ENCODE results near the gene VPS13A.

The VPS13A gene

DNA sequence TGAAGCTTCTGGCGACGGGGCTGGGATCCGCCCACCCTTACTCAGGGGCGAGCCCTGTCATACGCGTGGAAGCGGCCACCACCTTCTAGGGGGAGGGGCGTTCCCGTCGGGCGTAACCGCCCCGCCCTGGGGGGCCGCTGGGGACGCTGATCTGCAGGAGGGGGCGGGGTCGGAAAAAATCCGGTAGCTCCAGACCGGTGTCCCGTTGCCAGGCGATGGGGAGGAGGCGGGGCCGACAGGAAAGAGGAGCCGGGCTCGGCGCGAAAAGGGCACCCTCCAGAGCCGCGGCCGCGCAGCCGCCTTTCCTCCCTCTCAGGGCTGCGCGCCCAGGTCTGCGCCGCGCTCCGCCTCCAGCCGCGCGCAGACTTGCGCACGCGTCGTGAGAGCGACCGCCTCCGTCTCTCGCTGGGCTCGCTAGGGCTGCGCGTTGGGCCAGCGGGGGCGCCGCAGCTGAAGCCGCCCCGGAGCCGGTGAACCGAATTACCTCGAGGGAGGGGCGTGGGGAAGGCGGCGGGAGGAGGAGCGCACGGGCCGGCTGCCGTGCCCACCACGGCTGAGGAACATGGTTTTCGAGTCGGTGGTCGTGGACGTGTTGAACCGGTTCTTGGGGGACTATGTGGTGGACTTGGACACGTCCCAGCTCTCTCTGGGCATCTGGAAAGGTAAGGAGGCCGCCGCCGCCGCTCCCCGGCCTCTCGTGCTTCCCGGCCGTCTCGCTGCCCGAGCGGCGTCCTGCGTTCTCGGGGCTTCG, at the start of gene VPS13A:
Gene VPS13A (plus strand): TSS at position 392 of the 751 bp plus-strand sequence. CDS start 171 bp downstream, at position 563.
- no peak; the same call in 1 of the 2 replicates for TF ChIP-seq GATA2 (IDR thresholded peaks at IDR 0.05; ENCODE audit: low read depth, low read length)
- no peak for TF ChIP-seq GATA3 (IDR thresholded peaks at IDR 0.05; ENCODE audit: low read depth, low read length)

DNA sequence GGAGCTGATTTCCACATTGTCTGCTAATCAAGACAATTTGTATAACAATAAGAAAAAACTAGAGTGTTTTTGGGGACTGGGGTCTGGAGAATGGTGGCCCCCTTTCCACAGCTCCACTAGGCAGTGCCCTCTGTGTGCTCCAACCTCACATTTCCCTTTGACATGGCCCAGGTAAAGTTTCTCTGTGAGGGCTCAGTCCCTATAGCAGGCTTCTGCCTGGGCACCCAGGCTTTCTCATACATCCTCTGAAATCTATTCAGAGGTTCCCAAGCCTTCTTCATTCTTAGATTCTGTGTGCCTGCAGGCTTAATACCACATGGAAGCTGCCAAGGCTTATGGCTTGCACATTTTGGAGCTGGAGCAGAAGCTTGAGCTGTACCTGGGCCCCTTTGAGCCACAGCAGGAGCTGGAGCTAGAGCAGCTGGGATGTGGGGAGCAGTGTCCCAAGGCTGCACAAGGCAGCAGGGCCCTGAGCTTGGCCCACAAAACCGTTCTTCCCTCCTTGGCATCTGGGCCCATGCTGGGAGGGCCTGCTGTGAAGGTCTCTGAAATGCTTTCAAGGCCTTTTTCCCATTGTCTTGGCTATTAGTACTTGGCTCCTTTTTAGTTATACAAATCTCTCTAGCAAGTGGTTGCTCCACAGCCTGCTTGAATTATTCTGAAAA, 49.1 kb upstream of the VPS13A start:
- TF ChIP-seq GATA2 (IDR thresholded peaks at IDR 0.05; ENCODE audit: low read depth, low read length), result no peak
- no peak for TF ChIP-seq GATA3 (IDR thresholded peaks at IDR 0.05; ENCODE audit: low read depth, low read length)

DNA sequence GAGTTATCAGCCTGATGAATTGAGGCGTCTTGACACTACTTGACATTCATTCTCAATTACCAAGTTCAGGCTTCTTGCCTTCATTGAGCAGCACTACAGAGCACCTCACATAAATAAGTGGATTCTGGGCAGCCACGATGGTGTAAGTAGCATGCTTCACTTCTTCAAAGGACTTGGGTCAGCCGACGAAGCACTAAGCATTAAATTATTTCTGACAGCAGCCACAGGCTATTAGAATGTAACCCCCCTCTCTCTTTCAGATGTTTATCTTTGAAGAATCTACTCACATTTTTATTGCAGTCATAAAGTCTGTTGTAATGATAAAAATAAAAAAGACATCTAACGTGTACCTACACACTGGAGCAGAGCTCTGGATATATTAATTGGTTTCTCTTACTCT, 45.9 kb upstream of the VPS13A start:
- TF ChIP-seq GATA2 (IDR thresholded peaks at IDR 0.05; ENCODE audit: low read depth, low read length) (no peak), GATA3 (IDR thresholded peaks at IDR 0.05; ENCODE audit: low read depth, low read length) (no peak)

DNA sequence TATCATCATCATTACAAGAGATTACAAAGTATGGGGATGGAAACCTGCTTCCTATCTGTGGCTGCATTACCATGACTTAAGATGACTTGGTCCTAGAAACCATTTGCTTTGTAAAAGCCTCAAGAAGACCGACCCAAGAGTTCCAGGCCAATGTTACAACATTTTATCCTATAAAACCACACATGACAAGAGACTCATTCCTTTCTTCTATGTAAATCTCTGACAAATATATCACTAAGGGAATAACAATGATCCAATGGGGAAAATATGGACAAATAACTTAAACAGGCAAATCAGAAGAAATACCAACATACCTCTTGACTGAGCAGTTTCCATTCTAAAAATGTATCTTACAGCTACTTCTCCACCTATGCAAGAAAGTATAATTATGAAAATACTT, 44.3 kb upstream of the VPS13A start:
- TF ChIP-seq GATA3 (IDR thresholded peaks at IDR 0.05; ENCODE audit: low read depth, low read length) (no peak), GATA2 (IDR thresholded peaks at IDR 0.05; ENCODE audit: low read depth, low read length) (no peak)

GRCh38 chr9:77142366-77142765, 35.0 kb upstream of the VPS13A start:
- TF ChIP-seq GATA2 (IDR thresholded peaks at IDR 0.05; ENCODE audit: low read depth, low read length) (no peak), GATA3 (IDR thresholded peaks at IDR 0.05; ENCODE audit: low read depth, low read length) (no peak)

GRCh38 chr9:77149879-77150278, 27.5 kb upstream of the VPS13A start:
- TF ChIP-seq GATA2 (IDR thresholded peaks at IDR 0.05; ENCODE audit: low read depth, low read length) (no peak), GATA3 (IDR thresholded peaks at IDR 0.05; ENCODE audit: low read depth, low read length) (no peak)

DNA sequence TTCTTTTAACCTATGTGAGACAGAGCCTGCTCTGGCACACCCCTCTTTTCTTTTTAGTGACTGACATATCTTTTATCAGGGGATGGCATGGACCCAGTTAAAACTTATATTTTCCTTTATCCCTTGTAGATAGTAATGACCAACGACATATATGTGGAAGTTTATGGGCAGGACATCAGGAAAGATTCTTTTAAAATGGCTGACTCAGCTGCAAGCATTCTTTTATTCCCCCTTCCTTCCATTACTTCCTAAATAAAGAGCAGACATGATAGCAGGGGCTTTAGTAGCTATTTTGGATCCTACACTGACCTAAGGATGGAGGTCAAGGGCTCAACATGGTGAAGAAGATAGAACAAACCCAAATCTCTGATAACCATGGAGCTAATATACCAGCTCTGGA, 25.0 kb upstream of the VPS13A start:
- TF ChIP-seq GATA2 (IDR thresholded peaks at IDR 0.05; ENCODE audit: low read depth, low read length) (no peak), GATA3 (IDR thresholded peaks at IDR 0.05; ENCODE audit: low read depth, low read length) (no peak)

GRCh38 chr9:77156646-77157371, 20.5 kb upstream of the VPS13A start:
- TF ChIP-seq GATA2 (IDR thresholded peaks at IDR 0.05; ENCODE audit: low read depth, low read length) (no peak), GATA3 (IDR thresholded peaks at IDR 0.05; ENCODE audit: low read depth, low read length) (no peak)

- TF ChIP-seq GATA3 (IDR thresholded peaks at IDR 0.05; ENCODE audit: low read depth, low read length), result no peak
- no peak for TF ChIP-seq GATA2 (IDR thresholded peaks at IDR 0.05; ENCODE audit: low read depth, low read length)
Measured at GRCh38 chr9:77158772-77159513, 18.4 kb upstream of the VPS13A start.

GRCh38 chr9:77161191-77161590, 16.1 kb upstream of the VPS13A start:
- no peak for TF ChIP-seq GATA2 (IDR thresholded peaks at IDR 0.05; ENCODE audit: low read depth, low read length)
- no peak for TF ChIP-seq GATA3 (IDR thresholded peaks at IDR 0.05; ENCODE audit: low read depth, low read length)

DNA sequence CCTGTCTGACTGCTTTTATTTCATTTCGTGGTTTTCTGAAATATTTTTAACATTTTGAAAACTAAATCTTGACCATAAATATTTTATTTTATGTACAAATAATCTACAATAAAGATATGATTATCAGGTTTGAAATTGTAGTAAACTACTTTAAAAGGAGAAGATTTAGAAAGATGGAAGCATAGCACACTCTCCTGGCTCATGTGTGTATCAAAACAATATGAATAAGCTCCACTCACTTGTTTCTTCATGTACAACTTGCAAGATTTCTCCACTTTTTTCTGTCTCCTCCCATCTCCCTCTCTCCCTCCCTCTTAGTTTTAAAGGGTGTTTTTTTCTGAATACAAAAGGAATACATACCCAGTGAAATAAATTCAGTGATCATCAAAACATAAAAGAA, 15.4 kb upstream of the VPS13A start:
- TF ChIP-seq GATA3 (IDR thresholded peaks at IDR 0.05; ENCODE audit: low read depth, low read length) (no peak), GATA2 (IDR thresholded peaks at IDR 0.05; ENCODE audit: low read depth, low read length) (no peak)

GRCh38 chr9:77162366-77162765, 15.0 kb upstream of the VPS13A start:
- no peak for TF ChIP-seq GATA2 (IDR thresholded peaks at IDR 0.05; ENCODE audit: low read depth, low read length)
- TF ChIP-seq GATA3 (IDR thresholded peaks at IDR 0.05; ENCODE audit: low read depth, low read length), result no peak

GRCh38 chr9:77163884-77164283, 13.4 kb upstream of the VPS13A start:
- no peak for TF ChIP-seq GATA2 (IDR thresholded peaks at IDR 0.05; ENCODE audit: low read depth, low read length)
- no peak for TF ChIP-seq GATA3 (IDR thresholded peaks at IDR 0.05; ENCODE audit: low read depth, low read length)

DNA sequence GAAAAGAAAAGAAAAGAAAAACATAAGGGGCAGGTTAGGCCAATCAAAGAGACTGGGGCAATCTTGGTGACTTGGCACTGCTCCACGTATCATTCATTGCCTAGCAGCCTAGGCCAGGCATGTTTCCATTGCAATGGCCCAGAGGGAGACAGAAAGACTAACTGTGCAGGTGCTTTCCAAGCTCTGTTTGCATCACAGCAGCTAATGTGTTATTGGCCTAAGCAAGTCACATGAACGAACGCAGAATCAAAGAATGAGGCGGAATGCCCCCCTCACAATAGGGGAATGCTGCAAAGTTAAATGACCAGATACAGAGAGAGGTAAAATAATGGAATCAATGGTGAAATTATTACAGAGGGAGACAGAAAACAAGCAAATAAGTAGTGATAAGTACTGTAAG, 11.1 kb upstream of the VPS13A start:
- TF ChIP-seq GATA2 (IDR thresholded peaks at IDR 0.05; ENCODE audit: low read depth, low read length), result no peak
